IMR-90 (cell line): ENCODE measurements around the gene PODXL2. TPM values are rescaled to one million over a fixed set of nuclear protein-coding genes. Genes with fewer than 3 reads are reported as not detected.
A peak's percentile ranks its signal among the peaks of the same experiment; 100 is the strongest.

Source experiments
- ATAC-seq: fragments of 200-7000 bp; cut with Tn5 transposase; 2 replicates; pipeline ENCODE4 v1.9.1; 2020; ENCODE audit warnings: low read depth, mild to moderate bottlenecking, moderate library complexity
- BruUV-seq: library from RNA; stranded (reverse); fragments of 400-500 nt; replicated peaks from 2 replicates; lab custom pipeline; 2021; lab: Mats Ljungman, UMichigan
- CTCF ChIA-PET: fragments of 300-600 bp; formaldehyde crosslinking; extraction: SDS; loops from one replicate; lab custom pipeline; 2021; ENCODE audit warnings: antibody characterized with exemption; lab: Yijun Ruan, JAX
- POLR2A ChIA-PET: fragments of 300-600 bp; sonication (Branson Sonifier 250); formaldehyde crosslinking; loops from one replicate; lab custom pipeline; 2022; ENCODE audit warnings: antibody characterized with exemption; ENCODE audit not compliant: unreplicated experiment; lab: Charles Lee
- DNase-seq: peaks from one replicate; pipeline ENCODE4 v3.0.0; 2013
- H2AFZ ChIP-seq: replicated peaks from 2 replicates; pipeline ENCODE3; 2013; ENCODE audit warnings: low read length, mild to moderate bottlenecking; ENCODE audit not compliant: poor library complexity
- H2AK5ac ChIP-seq: 2 replicates; pipeline ENCODE4 v1.6.1; 2013; ENCODE audit warnings: low read depth, low read length, inconsistent platforms
- H2AK9ac ChIP-seq: replicated peaks from 2 replicates; pipeline ENCODE3; 2013; ENCODE audit warnings: mild to moderate bottlenecking, low read depth, low read length, moderate library complexity; ENCODE audit not compliant: poor library complexity
- H2BK120ac ChIP-seq: 2 replicates; pipeline ENCODE4 v1.6.1; 2013; ENCODE audit warnings: low read depth, low read length, inconsistent platforms
- H2BK15ac ChIP-seq: 3 replicates; pipeline ENCODE4 v1.6.1; 2013; ENCODE audit warnings: low read depth, low read length, inconsistent platforms
- H2BK20ac ChIP-seq: 2 replicates; pipeline ENCODE4 v1.6.1; 2013; ENCODE audit warnings: low read depth, mild to moderate bottlenecking, inconsistent platforms, low read length, moderate library complexity
- H2BK5ac ChIP-seq: 2 replicates; pipeline ENCODE4 v1.6.1; 2013; ENCODE audit warnings: mild to moderate bottlenecking, low read depth, low read length, inconsistent platforms; ENCODE audit not compliant: poor library complexity, severe bottlenecking
- H3K14ac ChIP-seq: replicated peaks from 2 replicates; pipeline ENCODE4 v1.6.1; 2013; ENCODE audit warnings: low read depth, low read length, inconsistent platforms
- H3K18ac ChIP-seq: 2 replicates; pipeline ENCODE4 v1.6.1; 2013; ENCODE audit warnings: low read depth, low read length, control low read depth
- H3K23ac ChIP-seq: 2 replicates; pipeline ENCODE4 v1.6.1; 2013; ENCODE audit warnings: low read depth, low read length, inconsistent platforms
- H3K27ac ChIP-seq: 2 replicates; pipeline ENCODE4 v1.5.1; 2013; ENCODE audit warnings: mild to moderate bottlenecking, control low read depth, low read length; ENCODE audit not compliant: insufficient read depth
- H3K27me3 ChIP-seq: 2 replicates; pipeline ENCODE4 v1.6.1; 2013; ENCODE audit warnings: low read length; ENCODE audit not compliant: control insufficient read depth, insufficient read depth
- H3K36me3 ChIP-seq: 2 replicates; pipeline ENCODE4 v1.6.1; 2013; ENCODE audit warnings: low read length, mixed read lengths; ENCODE audit not compliant: control insufficient read depth, insufficient read depth
- H3K4ac ChIP-seq: 2 replicates; pipeline ENCODE4 v1.6.1; 2013; ENCODE audit warnings: low read depth, low read length, inconsistent platforms
- H3K4me1 ChIP-seq: 2 replicates; pipeline ENCODE4 v1.6.1; 2013; ENCODE audit warnings: low read length, mixed read lengths; ENCODE audit not compliant: control insufficient read depth, insufficient read depth
- H3K4me2 ChIP-seq: 2 replicates; pipeline ENCODE4 v1.6.1; 2013; ENCODE audit warnings: low read depth, mild to moderate bottlenecking, control low read depth, low read length, moderate library complexity
- H3K4me3 ChIP-seq: 2 replicates; pipeline ENCODE4 v1.5.1; 2013; ENCODE audit warnings: low read depth, mild to moderate bottlenecking, control low read depth, low read length, moderate library complexity; ENCODE audit not compliant: insufficient read depth
- H3K56ac ChIP-seq: 2 replicates; pipeline ENCODE4 v1.6.1; 2013; ENCODE audit warnings: low read length, inconsistent platforms; ENCODE audit not compliant: insufficient read depth; ENCODE audit errors: extremely low read depth
- H3K79me1 ChIP-seq, 2 experiments: 2 replicates each; pipeline ENCODE4 v1.6.1; 2013; ENCODE audit warnings: low read length in 2 of 2, inconsistent platforms in 1 of 2, low read depth in 1 of 2
- H3K9ac ChIP-seq: 2 replicates; pipeline ENCODE4 v1.6.1; 2013; ENCODE audit warnings: low read depth, low read length, control low read depth
- H3K9me1 ChIP-seq: 2 replicates; pipeline ENCODE4 v1.6.1; 2013; ENCODE audit warnings: low read length, inconsistent platforms; ENCODE audit not compliant: insufficient read depth
- H3K9me3 ChIP-seq: 2 replicates; pipeline ENCODE4 v1.6.1; 2013; ENCODE audit warnings: low read length; ENCODE audit not compliant: control insufficient read depth, insufficient read depth
- H4K20me1 ChIP-seq: 2 replicates; pipeline ENCODE4 v1.6.1; 2013; ENCODE audit warnings: low read length, inconsistent platforms; ENCODE audit not compliant: insufficient read depth
- H4K5ac ChIP-seq: 2 replicates; pipeline ENCODE4 v1.6.1; 2013; ENCODE audit warnings: mild to moderate bottlenecking, low read depth, low read length, control low read depth
- H4K8ac ChIP-seq, 2 experiments: 2 replicates each; pipeline ENCODE4 v1.6.1; 2013; ENCODE audit warnings: low read depth in 2 of 2, low read length in 2 of 2, control low read depth in 1 of 2, inconsistent platforms in 1 of 2
- H4K91ac ChIP-seq: 2 replicates; pipeline ENCODE4 v1.6.1; 2013; ENCODE audit warnings: low read depth, low read length, inconsistent platforms; ENCODE audit not compliant: insufficient read depth
- BHLHE40 ChIP-seq: fragments of 150-350 bp; IDR thresholded peaks from 2 replicates; pipeline ENCODE4 v1.6.1; 2016; ENCODE audit warnings: mild to moderate bottlenecking, low read depth, low read length
- CEBPB ChIP-seq: IDR thresholded peaks from 2 replicates; pipeline ENCODE4 v1.6.1; 2012; ENCODE audit warnings: low read depth, low read length, improper control_type of control experiment
- CHD1 ChIP-seq: IDR thresholded peaks from 2 replicates; pipeline ENCODE4 v1.6.1; 2012; ENCODE audit warnings: low read depth, low read length, improper control_type of control experiment
- FOS ChIP-seq: fragments of 150-350 bp; IDR thresholded peaks from 2 replicates; pipeline ENCODE4 v1.6.1; 2016; ENCODE audit warnings: low read depth, low read length
- MAFK ChIP-seq: IDR thresholded peaks from 2 replicates; pipeline ENCODE4 v1.6.1; 2012; ENCODE audit warnings: low read depth, low read length, improper control_type of control experiment
- MAZ ChIP-seq: IDR thresholded peaks from 2 replicates; pipeline ENCODE4 v1.6.1; 2012; ENCODE audit warnings: low read depth, mild to moderate bottlenecking, low read length, improper control_type of control experiment, moderate library complexity, borderline replicate concordance
- POLR2A ChIP-seq: IDR thresholded peaks from 2 replicates; pipeline ENCODE4 v1.6.1; 2012; ENCODE audit warnings: mild to moderate bottlenecking, low read depth, low read length
- RAD21 ChIP-seq: IDR thresholded peaks from 2 replicates; pipeline ENCODE4 v1.6.1; 2012; ENCODE audit warnings: low read length, improper control_type of control experiment
- SMC3 ChIP-seq: fragments of 150-350 bp; IDR thresholded peaks from 2 replicates; pipeline ENCODE4 v1.6.1; 2016; ENCODE audit warnings: low read depth, mild to moderate bottlenecking, antibody characterized with exemption, low read length, moderate library complexity
- WGBS, 2 experiments: methylation state at CpG; one replicate each; pipeline versions ENCODE4 v1.1.5 to v1.1.7; 2013; ENCODE audit warnings: missing lambda C conversion rate in 2 of 2; ENCODE audit not compliant: insufficient read length in 1 of 2; ENCODE audit errors: extremely low coverage in 2 of 2; 5-methylcytosine and 5-hydroxymethylcytosine counted together
- dilution Hi-C: fragments of 300-500 bp; cut with HindIII; formaldehyde crosslinking; loops from one replicate; pipeline ENCODE4 v1.14.3; 2018; ENCODE audit warnings: low sequenced_read_pairs; ENCODE audit not compliant: unreplicated experiment
- in situ Hi-C: fragments of 300-500 bp; cut with MboI; formaldehyde crosslinking; loops from 3 replicates; pipeline ENCODE4 v1.14.3; 2019; ENCODE audit warnings: low sequenced_read_pairs, inconsistent platforms, mixed read lengths
- intact Hi-C: fragments of 100-400 bp; cut with micrococcal nuclease; formaldehyde crosslinking; loops from 2 replicates; pipeline ENCODE4 v1.10.0; 2022
- polyA plus RNA-seq, 3 experiments: library from polyadenylated mRNA; depleted of rRNA; stranded (reverse); fragments of >200 nt; gene quantifications; 2 replicates each; pipeline ENCODE4 v1.2.3, GENCODE V29; 2012; ENCODE audit warnings: low replicate concordance in 1 of 3
- total RNA-seq: library from RNA; depleted of rRNA; stranded (reverse); fragments of >200 nt; gene quantifications from 2 replicates; pipeline ENCODE4 v1.2.3, GENCODE V29; 2012
- TF ChIP-seq, protein P1 (sequence below): conservative IDR thresholded peaks from 2 replicates; pipeline ENCODE4 v1.5.1; 2012; ENCODE audit warnings: mild to moderate bottlenecking, low read depth, low read length, improper control_type of control experiment
- TF ChIP-seq, protein P2 (sequence below): fragments of 150-350 bp; IDR thresholded peaks from 2 replicates; pipeline ENCODE4 v1.6.1; 2017; ENCODE audit warnings: mild to moderate bottlenecking, antibody characterized with exemption, low read length, low read depth

PODXL2 gene
- total and polyA plus RNA-seq, 2 of the 4 experiments (the other 2 are of a cell fraction) = 1.6 to 5.4 TPM

DNA sequence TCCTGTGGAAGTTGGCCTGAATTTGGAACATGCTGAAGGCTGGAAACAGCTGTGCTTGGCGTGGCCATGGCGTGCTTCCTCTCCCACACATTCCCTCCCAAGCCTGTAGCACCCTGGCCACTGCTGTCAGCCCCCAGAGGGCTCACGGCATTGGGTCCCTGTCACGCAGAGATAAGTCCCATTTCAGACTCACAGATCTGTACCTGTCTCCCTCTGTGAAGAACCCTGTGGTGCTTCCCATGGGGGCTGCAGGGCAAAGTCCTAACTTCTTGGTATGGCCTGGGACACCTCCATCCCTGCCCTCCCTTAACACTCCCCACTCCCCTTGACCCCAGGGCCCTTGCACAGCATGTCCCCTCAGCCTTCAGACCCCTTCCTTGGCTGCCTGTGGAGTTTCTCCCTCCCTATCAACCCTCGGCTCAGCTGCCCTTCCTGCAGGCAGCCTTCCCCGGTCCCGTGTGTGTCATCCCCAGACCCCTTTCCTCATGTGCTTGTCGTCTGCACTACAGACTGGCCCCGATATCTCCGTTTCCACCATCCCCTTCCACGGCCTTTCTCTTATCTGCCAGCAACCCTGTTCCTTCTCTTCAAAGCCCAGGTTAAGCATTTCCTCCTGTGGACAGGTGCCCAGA lies 72.4 kb downstream of the PODXL2 start:
- ATAC-seq (no peak), DNase-seq (no peak)
- intact Hi-C loops (no loop called here), dilution Hi-C loops (no loop called here), in situ Hi-C loops (no loop called here)
- peaks cover 0 to 56% of the 10 kb centered on the region in 2 experiments; a peak in 3 of 4 replicates for H3K79me1 ChIP-seq
- H4K8ac ChIP-seq = no peak overlapping the region
- H2BK5ac ChIP-seq = no peak overlapping the region
- H2AK9ac ChIP-seq = peak overlapping the region; percentile 15
- H2BK20ac ChIP-seq = no peak overlapping the region
- no peak overlapping the region for H3K4me3 ChIP-seq
- peaks cover 32% of the 10 kb centered on the region for H3K4me1 ChIP-seq
- H3K18ac ChIP-seq = no peak overlapping the region
- H3K4ac ChIP-seq = no peak overlapping the region
- H2BK120ac ChIP-seq = no peak overlapping the region
- H2BK15ac ChIP-seq = no peak overlapping the region
- H3K27me3 ChIP-seq = no peaks in the 10 kb centered on the region
- no peak overlapping the region for H4K5ac ChIP-seq
- H4K20me1 ChIP-seq = no peaks in the 10 kb centered on the region; the same call in 1 of the 2 replicates
- H3K14ac ChIP-seq = no peak overlapping the region; the same call in 1 of the 2 replicates
- H3K23ac ChIP-seq = no peak overlapping the region
- no peak overlapping the region for H3K9ac ChIP-seq
- no TSS peak for BruUV-seq
- ChIA-PET CTCF (no interaction called here), POLR2A (no interaction called here)
- 92% methylated on average over 6 of the region's 11 CpGs; no CpG with 5 or more reads in 1 of the 2 experiments for WGBS, 2 experiments
- peaks cover 2% of the 10 kb centered on the region; the same call in 1 of the 2 replicates for H3K36me3 ChIP-seq
- H3K9me3 ChIP-seq = no peaks in the 10 kb centered on the region
- peak overlapping the region; percentile 13 for H2AFZ ChIP-seq
- H2AK5ac ChIP-seq = peak overlapping the region; percentile 24; the same call in 1 of the 2 replicates
- H3K56ac ChIP-seq = no peak overlapping the region
- peaks cover 30% of the 10 kb centered on the region for H3K9me1 ChIP-seq
- H3K4me2 ChIP-seq = no peak overlapping the region
- H3K27ac ChIP-seq = no peak overlapping the region
- H4K91ac ChIP-seq = peak overlapping the region; percentile 19; the same call in 1 of the 2 replicates
- TF ChIP-seq MAZ (no peak), FOS (no peak), CEBPB (no peak), POLR2A (no peak), MAFK (no peak), SMC3 (no peak), RAD21 (no peak), BHLHE40 (no peak), CHD1 (no peak)
- TF ChIP-seq, protein P1, sequence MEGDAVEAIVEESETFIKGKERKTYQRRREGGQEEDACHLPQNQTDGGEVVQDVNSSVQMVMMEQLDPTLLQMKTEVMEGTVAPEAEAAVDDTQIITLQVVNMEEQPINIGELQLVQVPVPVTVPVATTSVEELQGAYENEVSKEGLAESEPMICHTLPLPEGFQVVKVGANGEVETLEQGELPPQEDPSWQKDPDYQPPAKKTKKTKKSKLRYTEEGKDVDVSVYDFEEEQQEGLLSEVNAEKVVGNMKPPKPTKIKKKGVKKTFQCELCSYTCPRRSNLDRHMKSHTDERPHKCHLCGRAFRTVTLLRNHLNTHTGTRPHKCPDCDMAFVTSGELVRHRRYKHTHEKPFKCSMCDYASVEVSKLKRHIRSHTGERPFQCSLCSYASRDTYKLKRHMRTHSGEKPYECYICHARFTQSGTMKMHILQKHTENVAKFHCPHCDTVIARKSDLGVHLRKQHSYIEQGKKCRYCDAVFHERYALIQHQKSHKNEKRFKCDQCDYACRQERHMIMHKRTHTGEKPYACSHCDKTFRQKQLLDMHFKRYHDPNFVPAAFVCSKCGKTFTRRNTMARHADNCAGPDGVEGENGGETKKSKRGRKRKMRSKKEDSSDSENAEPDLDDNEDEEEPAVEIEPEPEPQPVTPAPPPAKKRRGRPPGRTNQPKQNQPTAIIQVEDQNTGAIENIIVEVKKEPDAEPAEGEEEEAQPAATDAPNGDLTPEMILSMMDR = no peak
- TF ChIP-seq, protein P2, sequence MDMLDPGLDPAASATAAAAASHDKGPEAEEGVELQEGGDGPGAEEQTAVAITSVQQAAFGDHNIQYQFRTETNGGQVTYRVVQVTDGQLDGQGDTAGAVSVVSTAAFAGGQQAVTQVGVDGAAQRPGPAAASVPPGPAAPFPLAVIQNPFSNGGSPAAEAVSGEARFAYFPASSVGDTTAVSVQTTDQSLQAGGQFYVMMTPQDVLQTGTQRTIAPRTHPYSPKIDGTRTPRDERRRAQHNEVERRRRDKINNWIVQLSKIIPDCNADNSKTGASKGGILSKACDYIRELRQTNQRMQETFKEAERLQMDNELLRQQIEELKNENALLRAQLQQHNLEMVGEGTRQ = no peak
